Mucosa of descending colon (tissue), 3 donors: ENCODE results near the gene THADA. TPM values are rescaled to one million over a fixed set of nuclear protein-coding genes. Genes with fewer than 3 reads are reported as not detected.

Experiments used
- ATAC-seq: fragments of 200-7000 bp; cut with Tn5 transposase; one replicate; pipeline ENCODE4 v1.9.1; 2020; ENCODE audit warnings: mild to moderate bottlenecking, moderate library complexity
- DNase-seq, 3 donors: peaks; one replicate each; pipeline ENCODE4 v3.0.0-alpha.2; 2020
- H3K36me3 ChIP-seq: fragments of 200-600 bp; one replicate; pipeline ENCODE4 v1.8.0; 2021; ENCODE audit warnings: low read depth, mild to moderate bottlenecking
- H3K4me1 ChIP-seq: fragments of 200-600 bp; one replicate; pipeline ENCODE4 v1.8.0; 2021; ENCODE audit warnings: low read depth, mild to moderate bottlenecking
- H3K4me3 ChIP-seq: fragments of 200-600 bp; one replicate; pipeline ENCODE4 v1.8.0; 2021; ENCODE audit warnings: mild to moderate bottlenecking
- H3K9me3 ChIP-seq: fragments of 200-600 bp; one replicate; pipeline ENCODE4 v1.8.0; 2021; ENCODE audit warnings: mild to moderate bottlenecking
- CTCF ChIP-seq: fragments of 200-600 bp; IDR thresholded peaks from one replicate; pipeline ENCODE4 v1.8.0; 2022; ENCODE audit warnings: antibody characterized with exemption, mild to moderate bottlenecking
- intact Hi-C, 2 donors: fragments of 100-400 bp; cut with DNase I in 1 of 2; cut with micrococcal nuclease in 1 of 2; formaldehyde crosslinking; loops; one replicate each; pipeline versions ENCODE4 v1.11.0 to v1.11.1; 2022; cut with DNase I, micrococcal nuclease
- total RNA-seq, 3 donors: library from RNA; stranded (reverse); fragmentation: NEBNext Ultra II Directional in 2 of 3; extraction: Animal tissue kit (Norgen Biotek cat#: 25700) in 2 of 3; gene quantifications; one replicate each; pipeline versions ENCODE4 v1.2.1 to v1.2.4, GENCODE V29; 2021 to 2023
- donor health status: DM: no; HTN: no; CAD: no; lungs with moderate emphysema.
- donor health status: DM: no; HTN: no; CAD: no.
- donor health status: DM: no; HTN: yes; CAD: no.

Gene THADA
- total RNA-seq, 3 donors from 2014 or later: 20.1 to 26.7 (median 25.3) TPM

GRCh38 chr2:43445781-43446180 lies 150.1 kb downstream of the THADA start:
- Histone ChIP-seq H3K4me3 (no peak overlapping the region), H3K4me1 (peaks cover 5% of the 10 kb centered on the region), H3K36me3 (no peaks in the 10 kb centered on the region), H3K9me3 (no peaks in the 10 kb centered on the region)
- no peak for TF ChIP-seq CTCF
- peak; percentile 58 for ATAC-seq
- no peak for DNase-seq
- intact Hi-C loops: no loop called here

GRCh38 chr2:43444989-43445645 lies 150.7 kb downstream of the THADA start:
- ATAC-seq (no peak), DNase-seq (no peak)
- TF ChIP-seq CTCF: no peak
- intact Hi-C loops: no loop called here
- no peak overlapping the region for H3K4me3 ChIP-seq
- peaks cover 10% of the 10 kb centered on the region for H3K4me1 ChIP-seq
- H3K36me3 ChIP-seq: no peaks in the 10 kb centered on the region
- no peaks in the 10 kb centered on the region for H3K9me3 ChIP-seq

- no peak for DNase-seq
- no peak for ATAC-seq
- H3K4me1 ChIP-seq: peaks cover 10% of the 10 kb centered on the region
- intact Hi-C loops: no loop called here
- no peaks in the 10 kb centered on the region for H3K36me3 ChIP-seq
- H3K9me3 ChIP-seq: no peaks in the 10 kb centered on the region
- no peak for TF ChIP-seq CTCF
- H3K4me3 ChIP-seq: no peak overlapping the region
Measured at GRCh38 chr2:43443282-43443681, 152.6 kb downstream of the THADA start.

- DNase-seq (no peak), ATAC-seq (no peak)
- TF ChIP-seq CTCF: no peak
- intact Hi-C loops: no loop called here
- no peaks in the 10 kb centered on the region for H3K36me3 ChIP-seq
- H3K4me3 ChIP-seq: no peak overlapping the region
- H3K4me1 ChIP-seq: peaks cover 10% of the 10 kb centered on the region
- no peaks in the 10 kb centered on the region for H3K9me3 ChIP-seq
Measured at GRCh38 chr2:43441195-43441594, 154.6 kb downstream of the THADA start.

GRCh38 chr2:43438858-43439655 lies 156.8 kb downstream of the THADA start:
- no peak for DNase-seq
- Histone ChIP-seq H3K36me3 (no peaks in the 10 kb centered on the region), H3K4me3 (no peak overlapping the region), H3K4me1 (peaks cover 10% of the 10 kb centered on the region), H3K9me3 (no peaks in the 10 kb centered on the region)
- intact Hi-C loops: no loop called here
- no peak for TF ChIP-seq CTCF
- ATAC-seq: no peak
